Measurements from ENCODE around the gene CCDC120. TPM values are rescaled to one million over a fixed set of nuclear protein-coding genes. Genes with fewer than 3 reads are reported as not detected.

Gene CCDC120
- total and polyA plus RNA-seq, 11 donors: 0.48 to 3.3 (median 1.1) TPM

GRCh38 chrX:49101629-49101984 lies 42.8 kb downstream of the CCDC120 start:
- 10 to 54% (median 27%) methylated on average over 4 to 9 of the region's 9 CpGs for WGBS, 4 donors
- no peaks in the 10 kb centered on the region for H3K27me3 ChIP-seq
- peak overlapping the region; percentile 26 to 84 (median 63) for H3K4me3 ChIP-seq
- no peaks in the 10 kb centered on the region for H3K36me3 ChIP-seq
- ATAC-seq (no peak), DNase-seq (no peak)
- H3K4me1 ChIP-seq: peaks cover 0 to 15% (median 0%) of the 10 kb centered on the region in 12 donors
- H3K27ac ChIP-seq: peak overlapping the region in 6 of 12 donors; percentile 20 to 80 (median 72)
- intact Hi-C loops (cut with DNase I): loop anchor here in 2 of 10 donors (1.0 to 10.0 kb wide), 2 partner anchors 59 to 147 kb away; partner anchors contain the start of gene OTUD5 (in 1 of the 2)
- no peaks in the 10 kb centered on the region for H3K9me3 ChIP-seq
- TF ChIP-seq CTCF (IDR thresholded peaks at IDR 0.05) (no peak), POLR2A (IDR thresholded peaks at IDR 0.05) (no peak)

GRCh38 chrX:49102190-49102589 lies 43.4 kb downstream of the CCDC120 start:
- no peak for TF ChIP-seq POLR2A (IDR thresholded peaks at IDR 0.05)
- TF ChIP-seq CTCF (IDR thresholded peaks at IDR 0.05): no peak
- ATAC-seq (no peak), DNase-seq (no peak)
- Histone ChIP-seq H3K27ac (no peak overlapping the region), H3K36me3 (no peaks in the 10 kb centered on the region), H3K27me3 (no peaks in the 10 kb centered on the region), H3K9me3 (no peaks in the 10 kb centered on the region), H3K4me3 (no peak overlapping the region), H3K4me1 (peaks cover 0 to 15% (median 0%) of the 10 kb centered on the region in 12 donors)
- intact Hi-C loops (cut with DNase I): loop anchor here in 1 of 10 donors (10.0 kb wide), 1 partner anchor 147 kb away; the partner anchor contains the start of gene OTUD5
- 84 to 94% (median 88%) methylated on average over 9 of the region's 9 CpGs for WGBS, 4 donors

- intact Hi-C loops (cut with DNase I): loop anchor here in 1 of 10 donors (10.0 kb wide), 1 partner anchor 149 kb away; the partner anchor contains the start of gene OTUD5
- 55 to 81% (median 73%) methylated on average over 3 of the region's 3 CpGs for WGBS, 4 donors
- ATAC-seq (no peak), DNase-seq (no peak)
- Histone ChIP-seq H3K36me3 (peaks cover 0 to 5% (median 0%) of the 10 kb centered on the region in 9 donors), H3K9me3 (no peaks in the 10 kb centered on the region), H3K4me1 (peaks cover 0 to 15% (median 0%) of the 10 kb centered on the region in 12 donors), H3K4me3 (no peak overlapping the region), H3K27me3 (no peaks in the 10 kb centered on the region), H3K27ac (no peak overlapping the region)
- no peak for TF ChIP-seq POLR2A (IDR thresholded peaks at IDR 0.05)
- no peak for TF ChIP-seq CTCF (IDR thresholded peaks at IDR 0.05)
Measured at GRCh38 chrX:49103637-49104036, 44.8 kb downstream of the CCDC120 start.

DNA sequence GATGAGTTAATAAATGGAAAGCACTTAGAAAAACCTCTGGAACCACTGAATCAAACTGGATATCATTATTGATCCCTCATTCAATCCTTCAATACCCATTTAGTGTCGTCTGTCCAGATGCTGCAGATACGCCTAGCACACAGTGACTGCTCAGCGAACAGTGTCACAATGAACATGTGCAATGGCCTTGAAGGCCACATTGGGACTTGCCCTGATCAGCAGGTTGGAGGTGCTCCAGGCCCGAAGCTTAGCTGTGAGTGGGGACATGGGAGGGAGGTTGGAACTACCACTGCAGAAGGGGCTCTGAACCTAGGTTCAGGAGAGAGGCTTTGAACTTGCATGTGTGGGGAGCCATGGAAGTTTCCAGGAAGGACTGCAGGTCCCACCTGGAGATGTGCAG lies 47.5 kb downstream of the CCDC120 start:
- Histone ChIP-seq H3K27me3 (no peaks in the 10 kb centered on the region), H3K4me3 (no peak overlapping the region), H3K4me1 (peaks cover 0 to 5% (median 0%) of the 10 kb centered on the region in 12 donors), H3K27ac (no peak overlapping the region), H3K9me3 (no peaks in the 10 kb centered on the region), H3K36me3 (peaks cover 0 to 10% (median 3%) of the 10 kb centered on the region in 9 donors)
- intact Hi-C loops (cut with DNase I): loop anchor here in 1 of 10 donors (10.0 kb wide), 1 partner anchor 151 kb away; the partner anchor contains the start of gene OTUD5
- ATAC-seq (no peak), DNase-seq (no peak)
- WGBS, 4 donors: 82 to 97% (median 90%) methylated on average over 4 of the region's 4 CpGs
- no peak for TF ChIP-seq POLR2A (IDR thresholded peaks at IDR 0.05)
- TF ChIP-seq CTCF (IDR thresholded peaks at IDR 0.05): no peak
